ENCODE measurements around the gene ZBTB12.
"Not testable (repeated sequence)": the region's sequence is repeated elsewhere in the genome, so short reads cannot be mapped to it uniquely, and the experiment has no call there.

Gene ZBTB12

DNA sequence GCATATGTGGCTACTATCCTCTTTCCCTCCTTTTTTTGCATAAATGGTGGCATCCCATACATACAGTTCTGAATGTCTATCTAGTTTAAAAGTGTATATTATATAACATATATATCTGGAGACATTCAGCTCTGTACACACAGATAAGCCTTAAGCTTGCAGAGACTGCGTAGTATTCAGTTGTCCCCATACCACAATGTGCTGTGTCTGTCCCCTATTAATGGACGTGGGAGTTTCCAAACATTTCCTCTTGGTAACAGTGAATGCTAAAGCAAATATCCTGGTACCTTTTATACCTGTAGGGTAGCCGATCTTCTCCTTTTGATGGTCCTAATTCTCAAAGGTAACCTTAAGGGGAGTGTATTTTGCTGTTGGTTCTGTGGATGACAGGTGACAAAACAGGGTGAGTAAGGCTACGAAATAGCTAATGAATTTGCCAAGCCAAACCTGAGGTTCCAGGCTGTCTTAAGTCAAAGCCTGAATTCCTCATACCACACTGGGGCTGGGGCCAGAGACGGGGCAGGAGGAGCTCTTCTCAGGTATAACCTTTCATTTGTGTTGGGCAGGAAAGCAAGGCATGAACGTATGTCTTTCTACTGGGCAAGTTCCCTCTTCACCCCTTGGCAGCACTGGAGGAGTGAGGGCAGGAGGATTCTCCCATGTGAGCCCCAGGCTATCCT, 17.9 kb upstream of the ZBTB12 start:
- no peak for DNase-seq

DNA sequence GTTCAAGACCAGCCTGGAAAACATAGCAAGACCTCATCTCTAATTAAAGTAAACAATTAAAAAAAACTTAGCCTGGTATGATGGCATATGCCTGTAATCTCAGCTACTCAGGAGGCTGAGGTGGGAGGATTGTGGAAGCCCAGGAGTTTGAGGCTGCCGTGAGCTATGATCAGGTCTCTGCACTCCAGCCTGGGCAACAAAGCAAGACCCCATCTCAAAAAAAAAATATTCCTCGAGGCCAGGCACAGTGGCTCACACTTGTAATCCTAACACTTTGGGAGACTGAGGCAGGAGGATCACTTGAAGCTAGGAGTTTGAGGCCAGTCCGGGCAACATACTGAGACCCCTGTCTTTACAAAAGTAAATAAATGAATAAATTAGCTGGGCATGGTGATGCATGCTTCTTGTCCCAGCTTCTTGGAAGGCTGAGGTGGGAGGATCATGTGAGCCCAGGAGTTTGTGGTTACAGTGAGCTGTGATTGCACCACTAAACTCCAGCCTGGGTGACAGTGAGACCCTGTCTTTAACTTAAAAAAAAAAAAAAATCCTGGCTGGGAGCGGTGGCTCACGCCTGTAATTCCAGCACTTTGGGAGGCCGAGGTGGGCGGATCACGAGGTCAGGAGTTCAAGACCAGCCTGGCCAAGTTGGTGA, 16.3 kb upstream of the ZBTB12 start:
- DNase-seq: no peak

DNA sequence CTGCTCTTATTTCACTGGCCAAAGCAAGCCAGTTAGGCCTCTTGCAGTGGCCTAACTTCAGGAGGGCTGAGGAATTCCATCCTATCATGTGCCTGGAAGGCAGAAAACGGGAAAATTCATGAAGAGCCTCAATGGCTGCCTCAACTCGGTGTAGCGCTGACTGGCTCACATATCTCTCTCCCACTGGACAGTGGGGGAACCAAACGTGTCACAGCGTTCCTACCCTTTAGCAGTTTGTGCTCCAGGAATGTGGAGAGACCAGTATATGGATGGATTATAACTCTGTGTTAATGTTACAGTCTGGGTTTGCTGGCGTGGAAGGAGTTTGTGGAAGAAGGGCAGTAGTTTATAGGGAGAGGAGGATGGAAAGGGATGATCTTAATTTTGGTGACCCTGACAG, 13.9 kb upstream of the ZBTB12 start:
- DNase-seq: no peak

DNA sequence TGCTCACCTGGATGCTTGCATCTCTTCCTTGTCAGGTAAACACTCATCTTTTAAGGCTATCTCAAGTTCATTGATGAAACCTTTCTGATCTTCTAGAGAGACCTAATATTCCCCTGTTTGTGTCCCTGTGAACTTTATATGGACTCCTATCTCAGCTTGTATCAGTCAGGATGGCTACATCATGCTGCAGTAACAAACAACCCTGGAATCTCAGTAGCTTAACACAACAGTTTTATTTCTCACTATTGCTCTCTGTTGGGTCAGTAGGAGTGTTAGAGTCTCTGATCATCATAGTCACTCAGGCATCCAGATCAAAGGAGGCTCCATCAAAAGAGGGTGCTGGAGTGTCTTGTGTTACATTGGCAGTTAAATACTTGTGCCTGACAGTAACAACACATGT, 13.5 kb upstream of the ZBTB12 start:
- no peak for DNase-seq

DNA sequence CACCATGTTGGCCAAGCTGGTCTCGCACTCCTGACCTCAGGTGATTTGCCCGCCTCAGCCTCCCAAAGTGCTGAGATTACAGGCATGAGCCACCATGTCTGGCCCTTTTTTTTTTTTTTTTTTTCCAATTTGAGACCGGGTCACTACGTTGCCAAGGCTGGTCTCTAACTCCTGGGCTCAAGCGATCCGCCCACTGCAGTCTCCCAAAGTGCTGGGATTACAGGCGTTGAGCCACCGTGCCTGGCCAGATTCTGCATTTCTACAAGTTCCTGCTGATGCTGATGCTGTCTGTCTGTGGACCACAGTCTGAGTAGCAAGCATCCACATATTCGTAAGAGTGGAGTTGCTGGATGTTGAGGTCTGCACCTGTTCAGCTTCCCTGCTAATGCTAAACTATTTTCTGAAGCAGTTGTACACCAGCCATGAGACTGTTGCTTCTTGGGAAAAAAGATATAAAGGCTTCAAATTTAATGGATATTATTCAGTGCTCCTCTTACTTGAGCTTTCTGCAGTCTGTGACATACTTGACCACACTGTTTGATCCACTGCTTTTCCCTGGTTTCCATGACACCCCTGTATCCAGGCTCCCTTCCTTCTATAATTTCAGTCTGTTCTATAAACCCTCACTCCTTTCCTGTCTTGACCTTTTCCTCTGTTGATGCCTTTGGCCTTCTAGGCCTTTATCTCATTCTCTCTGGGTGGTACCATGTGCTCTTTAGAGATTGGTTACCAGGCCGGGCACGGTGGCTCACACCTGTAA, 10.1 kb upstream of the ZBTB12 start:
- no peak for DNase-seq

DNA sequence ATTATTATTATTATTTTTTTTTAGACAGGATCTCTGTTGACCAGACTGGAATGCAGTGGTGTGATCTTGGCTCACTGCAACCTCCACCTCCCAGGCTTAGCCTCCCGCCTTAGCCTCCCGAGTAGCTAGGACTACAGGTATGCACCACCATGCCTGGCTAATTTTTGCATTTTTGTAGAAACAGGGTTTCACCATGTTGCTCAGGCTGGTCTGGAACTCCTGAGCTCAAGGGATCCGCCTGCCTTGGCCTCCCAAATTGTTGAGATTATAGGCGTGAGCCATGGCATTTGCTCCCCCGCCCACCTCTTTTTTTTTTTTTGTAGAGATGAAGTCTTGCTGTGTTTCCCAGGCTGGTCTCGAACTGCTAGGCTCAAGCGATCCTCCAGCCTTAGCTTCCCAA, 7.4 kb upstream of the ZBTB12 start:
- DNase-seq: not testable (repeated sequence)

DNA sequence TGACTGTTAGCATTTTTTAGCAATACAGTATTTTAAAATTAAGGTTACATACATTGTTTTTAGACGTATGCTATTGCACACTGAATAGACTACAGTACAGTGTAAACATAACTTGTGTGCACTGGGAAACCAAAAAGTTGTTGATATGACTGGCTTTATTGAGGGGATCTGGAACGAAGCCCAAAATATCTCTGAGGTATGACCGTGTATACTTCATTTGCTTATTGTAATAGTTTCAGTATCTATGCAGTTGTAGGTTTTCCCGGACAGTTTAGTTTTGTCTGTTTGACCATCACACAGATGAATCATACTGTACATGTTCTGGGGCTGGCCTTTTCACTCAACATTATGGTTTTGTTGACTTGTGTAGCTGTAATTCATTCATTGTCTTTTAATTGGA, 6.9 kb upstream of the ZBTB12 start:
- peak; percentile 46 for DNase-seq

DNA sequence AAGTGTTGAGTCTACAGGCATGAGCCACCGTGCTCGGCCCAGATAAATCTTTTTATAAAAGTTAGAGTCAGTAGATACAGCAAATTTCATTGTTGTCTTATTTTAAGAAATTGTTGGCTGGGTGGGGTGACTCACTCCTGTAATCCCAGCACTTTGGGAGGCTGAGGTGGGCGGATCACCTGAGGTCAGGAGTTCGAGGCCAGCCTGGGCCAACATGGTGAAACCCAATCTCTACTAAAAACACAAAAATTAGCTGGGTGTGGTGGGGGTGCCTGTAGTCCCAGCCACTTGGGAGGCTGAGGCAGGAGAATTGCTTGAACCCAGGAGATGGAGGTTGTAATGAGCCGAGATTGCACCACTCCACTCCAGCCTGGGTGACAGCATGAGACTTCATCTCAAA, 6.4 kb upstream of the ZBTB12 start:
- DNase-seq: not testable (repeated sequence)

DNA sequence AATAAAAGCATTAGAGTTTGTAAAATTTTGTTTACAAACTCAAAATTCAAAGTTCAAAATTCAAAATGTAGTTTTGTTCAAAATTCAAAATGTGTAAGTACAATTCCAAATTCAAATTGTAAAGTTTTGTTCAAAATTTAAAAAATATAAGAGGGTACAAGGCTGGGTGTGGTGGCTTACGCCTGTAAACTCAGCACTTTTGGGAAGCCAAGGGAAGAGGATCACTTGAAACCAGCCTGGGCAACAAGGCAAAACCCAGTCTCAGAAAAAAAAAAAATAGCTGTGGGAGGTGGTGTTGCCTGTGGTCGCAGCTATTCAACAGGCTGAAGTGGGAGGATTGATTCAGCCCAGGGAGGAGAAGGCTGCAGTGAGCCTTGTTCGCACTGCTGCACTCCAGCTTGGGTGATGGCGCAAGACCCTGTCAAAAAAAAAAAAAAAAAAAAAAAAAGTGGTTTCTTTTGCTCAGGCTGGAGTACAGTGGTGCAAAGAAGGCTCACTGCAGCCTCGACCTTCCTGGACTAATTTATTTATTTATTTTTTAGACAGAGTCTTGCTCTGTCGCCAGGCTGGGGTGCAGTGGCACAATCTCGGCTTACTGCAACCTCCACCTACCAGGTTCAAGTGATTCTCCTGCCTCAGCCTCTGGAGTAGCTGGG, 5.4 kb upstream of the ZBTB12 start:
- DNase-seq: peak; percentile 35

DNA sequence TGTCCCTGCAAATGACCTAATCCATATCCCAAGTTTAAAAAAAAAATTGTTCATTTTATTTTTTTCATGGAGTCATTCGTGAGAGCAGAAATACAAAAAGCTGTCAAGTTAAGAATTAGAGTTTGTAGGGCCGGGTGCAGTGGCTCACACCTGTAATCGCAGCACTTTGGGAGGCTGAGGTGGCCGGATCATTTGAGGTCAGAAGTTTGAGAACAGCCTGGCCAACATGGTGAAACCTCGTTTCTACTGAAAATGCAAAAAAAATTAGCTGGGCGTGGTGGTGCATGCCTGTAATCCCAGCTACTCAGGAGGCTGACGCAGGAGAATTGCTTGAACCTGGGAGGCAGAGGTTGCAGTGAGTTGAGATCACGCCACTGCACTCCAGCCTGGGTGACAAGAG, 4.8 kb upstream of the ZBTB12 start:
- not testable (repeated sequence) for DNase-seq

DNA sequence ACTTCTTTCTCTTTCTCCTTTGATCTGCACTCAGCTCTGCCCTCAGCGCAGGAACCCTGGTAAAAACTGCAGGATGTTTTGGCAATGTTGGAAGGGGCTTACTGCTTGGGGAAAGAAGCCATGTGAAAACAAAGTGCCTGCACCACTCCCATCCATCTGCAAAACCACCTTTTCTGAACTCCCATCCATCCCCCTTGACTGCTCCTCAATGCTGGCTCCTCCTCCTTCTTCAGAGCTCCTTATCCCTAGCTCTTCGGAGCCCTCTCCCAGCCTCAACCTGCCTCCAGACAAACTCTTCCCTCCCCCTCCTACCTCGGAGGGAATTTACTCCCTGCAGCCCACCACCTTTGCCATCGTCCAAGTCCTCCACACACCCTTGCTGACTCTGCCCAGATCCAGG, 4.2 kb upstream of the ZBTB12 start:
- no peak for DNase-seq

DNA sequence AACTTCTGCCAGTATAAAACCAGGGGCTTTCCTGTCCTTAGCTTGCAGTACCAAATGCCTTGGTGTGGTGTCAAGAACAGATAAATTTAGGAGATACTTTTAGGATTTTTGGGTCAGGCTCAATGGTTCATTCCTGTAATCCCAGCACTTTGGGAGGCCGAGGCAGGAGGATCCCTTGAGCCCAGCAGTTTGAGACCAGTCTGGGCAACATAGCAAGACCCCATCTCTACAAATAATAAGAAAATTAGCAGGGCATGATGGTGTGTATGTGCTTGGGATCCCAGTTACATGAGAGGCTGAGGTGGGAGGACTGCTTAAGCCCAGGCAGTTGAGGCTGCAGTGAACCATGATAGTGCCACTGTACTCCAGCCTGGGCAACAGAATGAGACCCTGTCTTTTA, 3.2 kb upstream of the ZBTB12 start:
- DNase-seq: no peak

DNA sequence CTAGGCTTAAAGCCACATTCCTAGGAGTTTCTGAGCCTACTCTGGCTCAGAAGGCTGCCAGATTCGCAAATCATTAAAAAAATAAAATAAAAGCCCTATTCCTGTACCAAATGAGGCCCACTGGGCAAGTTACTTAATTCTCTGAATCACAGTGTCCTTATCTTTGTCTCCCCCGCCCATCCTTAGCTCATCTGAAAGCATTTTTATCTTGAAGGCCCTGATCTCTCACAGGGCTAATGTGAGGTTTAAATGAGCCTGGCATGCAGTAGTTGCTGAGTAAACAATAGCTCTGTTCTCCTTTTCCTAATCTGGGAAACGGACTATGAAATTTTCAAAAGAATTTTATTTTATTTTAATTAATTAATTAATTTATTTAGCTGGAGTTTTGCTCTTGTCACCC, 2.1 kb upstream of the ZBTB12 start:
- peak; percentile 15 for DNase-seq

DNA sequence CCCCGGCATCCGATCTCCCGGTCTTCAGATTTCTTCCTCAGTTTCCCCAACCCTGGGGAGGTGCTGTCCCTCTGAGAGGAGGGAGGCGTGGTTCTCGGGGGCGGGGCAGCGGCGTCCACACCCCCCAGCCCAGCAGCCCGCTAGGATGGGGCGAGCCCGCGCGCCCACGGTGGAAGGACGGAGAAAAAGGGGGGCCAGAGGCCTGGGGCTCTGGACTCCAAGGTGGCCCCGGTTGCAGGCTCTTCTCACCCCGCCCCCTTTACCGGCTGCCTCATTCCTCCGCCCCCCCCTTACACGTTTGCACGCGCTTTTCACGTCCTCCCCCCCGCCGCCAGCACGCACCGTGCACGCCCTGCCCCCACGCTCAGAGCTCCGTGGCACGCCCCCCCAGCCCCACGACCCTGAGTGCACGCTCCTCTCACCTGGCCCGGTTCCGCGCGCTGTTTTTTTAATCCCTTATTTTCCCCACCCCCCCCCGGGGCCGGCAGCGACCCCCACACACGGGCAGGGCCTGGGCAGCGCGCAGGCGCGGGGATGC, 402 bp downstream of the ZBTB12 start:
- DNase-seq: peak; percentile 44

DNA sequence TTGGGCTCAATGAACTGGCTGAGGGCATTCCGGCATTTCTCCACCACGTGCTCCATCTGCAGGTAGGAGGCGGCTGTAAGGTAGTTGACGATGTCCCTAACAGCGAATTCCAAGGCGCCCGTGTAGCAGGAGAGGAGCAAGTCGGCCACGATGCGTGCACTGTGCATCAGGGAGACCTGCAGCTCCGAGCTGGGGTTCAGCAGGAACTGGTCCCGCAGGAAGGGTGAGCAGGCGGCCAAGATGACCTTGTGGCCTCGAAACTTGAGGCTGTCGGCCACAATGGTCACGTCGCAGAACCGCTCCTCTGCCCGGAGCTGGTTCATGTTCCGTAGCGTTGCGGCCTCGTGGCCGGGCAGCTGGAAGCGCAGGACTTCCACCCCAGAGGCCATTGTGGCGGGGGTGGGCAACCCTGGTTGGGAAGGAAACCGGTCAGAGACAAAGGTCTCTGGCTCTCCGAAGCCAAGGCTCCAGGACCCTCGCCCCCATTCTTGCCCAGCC, 920 bp downstream of the ZBTB12 start:
- DNase-seq: no peak

DNA sequence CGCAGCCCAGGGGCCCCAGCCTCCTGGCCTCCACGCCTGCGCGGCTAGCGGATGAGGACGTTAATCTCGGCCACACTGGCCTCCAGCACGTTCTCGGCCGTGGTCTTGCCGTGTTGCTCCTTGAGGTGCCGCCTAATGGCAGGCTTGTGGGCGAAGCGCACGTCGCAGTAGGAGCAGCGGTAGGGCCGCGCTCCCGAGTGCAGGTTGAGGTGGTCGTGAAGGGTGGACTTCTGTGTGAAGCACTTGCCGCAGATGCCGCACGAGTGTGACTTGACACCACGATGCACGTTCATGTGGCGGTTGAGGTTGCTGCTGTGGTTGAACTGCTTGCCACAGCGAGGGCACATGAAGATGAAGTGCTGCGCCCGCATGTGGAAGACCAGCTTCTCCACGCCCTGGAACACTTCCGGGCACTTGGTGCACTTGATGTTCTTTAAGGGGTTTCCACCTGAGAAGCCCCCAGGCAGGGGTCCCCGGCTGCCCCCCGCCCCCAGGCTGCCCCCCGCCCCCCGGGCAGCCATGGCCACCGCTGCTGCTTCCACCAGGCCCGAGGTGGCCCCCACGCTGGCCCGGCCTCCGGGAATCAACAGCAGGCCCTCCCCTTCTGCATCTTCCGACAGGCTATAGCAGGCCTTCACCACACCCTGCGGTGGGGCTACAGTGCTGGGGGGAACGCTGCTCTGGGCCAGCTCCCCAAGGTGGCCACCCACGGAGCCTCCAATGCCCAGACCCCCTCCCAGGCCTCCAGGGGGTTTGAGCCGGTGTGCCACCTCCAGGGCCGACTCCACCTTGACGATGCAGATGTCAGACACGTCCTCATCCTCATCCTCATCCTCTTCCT, 1.8 kb downstream of the ZBTB12 start:
- DNase-seq: no peak

DNA sequence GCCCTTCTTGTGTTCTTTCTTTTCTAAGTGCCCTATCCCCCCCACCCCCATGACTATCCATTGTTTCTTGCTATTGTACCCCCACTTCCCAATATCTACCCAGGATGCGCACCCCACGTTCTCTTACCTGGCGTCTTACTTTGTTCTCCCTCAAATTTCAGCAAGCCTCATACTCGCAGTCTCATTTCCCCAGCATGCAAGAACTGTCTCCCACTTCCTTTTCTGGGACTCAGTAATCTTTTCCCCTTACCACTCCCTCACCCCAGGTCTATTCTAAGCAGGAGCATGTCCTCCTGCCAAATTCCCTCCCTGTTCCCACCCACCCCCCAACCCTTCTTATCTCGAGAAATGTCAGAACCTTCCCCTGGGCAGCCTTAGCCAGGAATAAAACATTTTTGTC, 2.7 kb downstream of the ZBTB12 start:
- DNase-seq: no peak

DNA sequence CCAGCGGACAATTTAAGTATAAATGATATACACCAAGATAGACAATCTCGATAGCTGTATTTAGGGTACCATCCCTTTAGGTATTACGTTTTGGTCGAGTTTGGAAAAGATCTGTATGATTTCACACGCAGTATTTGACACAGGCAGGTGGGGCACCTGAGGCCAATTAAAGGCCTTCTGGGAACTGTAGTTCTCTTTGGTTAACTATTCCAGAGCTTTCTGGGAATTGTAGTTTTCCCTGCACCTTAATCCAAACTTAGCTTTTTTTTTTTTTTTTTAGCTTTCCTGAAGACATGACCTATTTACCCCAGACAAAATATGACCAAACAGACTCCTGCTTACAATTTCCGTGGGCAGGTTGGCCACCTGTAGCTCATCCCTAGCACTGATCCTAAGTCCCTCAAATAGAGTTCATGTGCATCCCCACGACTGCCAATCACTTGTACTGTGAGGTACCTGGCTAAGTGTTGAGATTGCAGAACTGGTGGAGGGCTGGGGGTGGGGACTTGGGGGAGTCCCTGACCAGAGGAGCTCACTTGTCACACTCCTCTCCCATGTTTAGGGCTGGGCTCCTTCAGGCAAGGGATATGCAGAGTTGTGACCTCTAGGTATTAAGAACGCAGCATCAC, 3.4 kb downstream of the ZBTB12 start:
- DNase-seq: peak; percentile 37

DNA sequence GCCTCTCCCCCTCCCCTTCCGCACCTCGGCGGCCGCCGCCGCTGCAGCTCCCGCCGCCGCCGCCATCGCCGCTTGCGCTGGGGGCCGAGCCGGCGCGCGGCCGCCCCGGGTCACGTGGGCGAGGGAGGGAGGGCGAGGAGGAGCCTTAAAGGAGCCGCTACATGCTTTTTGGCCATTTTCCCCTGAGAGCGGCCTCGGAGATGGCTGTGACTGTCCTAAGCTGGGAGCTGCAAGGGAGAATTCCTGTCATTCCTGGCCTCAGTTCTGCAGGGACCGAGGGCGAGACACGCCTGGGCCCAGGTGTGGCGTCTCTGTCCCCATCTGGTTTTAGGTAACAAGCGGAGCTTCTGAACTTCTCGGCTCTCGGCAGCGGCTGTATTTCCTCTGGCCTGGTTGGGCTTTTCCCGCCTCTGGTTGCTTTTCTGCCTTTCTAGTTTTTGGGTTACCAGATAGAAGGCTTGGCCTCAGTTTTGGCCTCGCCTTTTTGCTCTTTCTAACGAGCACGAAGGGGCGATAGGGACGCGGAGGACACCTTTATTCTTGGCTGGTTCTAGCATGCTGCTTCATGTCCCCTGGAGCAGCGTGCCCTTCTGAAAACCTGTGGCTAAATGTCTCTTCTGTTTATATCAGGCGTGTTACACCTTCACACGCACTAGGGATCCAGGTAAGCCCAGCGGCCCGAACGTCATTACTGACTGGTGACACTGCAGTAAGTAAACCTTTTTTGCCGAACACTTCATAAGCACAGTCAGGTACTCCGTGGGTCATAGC, 4.1 kb downstream of the ZBTB12 start, which contains the start of gene EHMT2:
TSS of gene EHMT2 (minus strand) at position 87 of the 771 bp plus-strand sequence. CDS start at position 66, 21 bp downstream.
- DNase-seq: peak; percentile 82

DNA sequence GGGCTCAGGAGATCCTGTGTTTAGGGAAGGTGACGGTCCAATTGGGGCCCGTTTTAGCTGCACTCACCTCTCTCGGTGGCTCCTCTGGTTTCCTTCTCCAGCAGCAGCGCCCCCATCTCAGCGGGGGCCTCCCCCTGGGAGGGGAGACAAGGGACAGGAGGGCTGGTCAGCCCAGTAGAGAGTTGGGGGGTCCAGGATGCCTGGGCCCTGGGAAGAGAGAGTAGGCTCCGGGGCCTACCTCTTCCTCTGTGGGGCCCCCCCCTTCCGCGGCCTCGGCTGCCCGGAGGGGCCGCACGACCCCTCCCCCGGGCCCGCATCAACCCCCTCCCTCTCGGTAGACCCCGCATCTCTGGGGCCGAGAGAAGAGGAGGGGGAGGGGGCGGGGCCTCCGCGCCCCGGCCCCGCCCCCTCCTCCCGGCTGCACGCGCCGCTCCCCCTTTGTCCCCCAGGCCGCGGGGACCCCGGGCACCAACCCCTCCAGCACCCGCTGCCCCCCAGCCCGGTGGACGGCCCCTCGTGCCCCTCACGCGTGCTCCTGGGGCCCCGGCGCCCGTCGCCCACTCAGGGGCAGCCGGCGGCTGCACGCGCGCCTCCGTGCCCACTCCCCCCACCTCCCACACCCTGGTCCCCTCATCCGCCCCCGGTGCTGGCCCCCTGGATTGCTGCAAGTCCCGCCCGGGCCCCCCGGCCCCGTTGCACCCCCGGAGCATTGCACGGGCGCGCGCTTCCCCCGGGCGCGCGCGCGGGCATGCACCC, 4.9 kb downstream of the ZBTB12 start:
- no peak for DNase-seq
